Keratinocyte (primary cell): ENCODE measurements around the gene LRR1.

Experiments
- EZH2 ChIP-seq: IDR thresholded peaks from one replicate; pipeline ENCODE4 v1.6.1; 2012; ENCODE audit warnings: inconsistent platforms, mild to moderate bottlenecking, low read length, moderate library complexity
- TF ChIP-seq, protein P1 (sequence below), 3 experiments: IDR thresholded peaks in 1 of 3; conservative IDR thresholded peaks in 1 of 3; optimal IDR thresholded peaks in 1 of 3; 2 replicates in 2 of 3; 3 replicates in 1 of 3; pipeline versions ENCODE3 to v1.5.1; 2011; ENCODE audit warnings: low read length in 3 of 3, mild to moderate bottlenecking in 3 of 3, moderate library complexity in 2 of 3, control low read depth in 1 of 3, inconsistent platforms in 1 of 3; ENCODE audit not compliant: insufficient read depth in 2 of 3; ENCODE audit errors: extremely low read depth in 1 of 3

DNA sequence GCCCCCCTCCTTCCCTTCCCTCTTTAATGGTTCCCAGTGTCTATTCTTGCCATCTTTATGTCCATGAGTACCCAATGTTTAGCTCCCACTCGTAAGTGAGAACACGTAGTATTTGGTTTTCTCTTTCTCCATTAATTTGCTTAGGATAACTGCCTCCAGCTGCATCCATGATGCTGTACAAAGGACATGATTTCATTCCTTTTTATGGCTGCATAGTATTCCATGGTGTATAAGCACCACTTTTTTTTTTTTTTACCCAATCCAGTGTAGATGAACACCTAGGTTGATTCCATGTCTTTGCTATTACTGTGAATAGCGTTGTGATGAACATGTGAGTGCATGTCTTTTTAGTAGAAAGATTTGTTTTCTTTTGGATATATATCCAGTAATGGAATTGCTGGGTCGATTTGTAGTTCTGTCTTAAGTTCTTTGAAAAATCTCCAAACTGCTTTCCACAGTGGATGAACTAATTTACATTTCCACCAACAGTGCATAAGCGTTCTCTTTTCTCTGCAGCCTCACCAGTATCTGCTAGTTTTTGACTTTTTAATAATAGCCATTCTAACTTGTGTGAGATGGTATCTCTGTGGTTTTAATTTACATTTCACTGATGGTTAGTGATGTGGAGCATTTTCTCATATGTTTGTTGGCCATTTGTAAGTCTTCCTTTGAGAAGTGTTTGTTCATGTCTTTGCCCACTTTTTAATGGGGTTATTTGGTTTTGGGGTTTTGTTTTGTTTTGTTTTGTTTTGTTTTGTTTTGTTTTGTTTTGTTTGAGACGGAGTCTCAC, 38.6 kb upstream of the LRR1 start:
- TF ChIP-seq, protein P1, sequence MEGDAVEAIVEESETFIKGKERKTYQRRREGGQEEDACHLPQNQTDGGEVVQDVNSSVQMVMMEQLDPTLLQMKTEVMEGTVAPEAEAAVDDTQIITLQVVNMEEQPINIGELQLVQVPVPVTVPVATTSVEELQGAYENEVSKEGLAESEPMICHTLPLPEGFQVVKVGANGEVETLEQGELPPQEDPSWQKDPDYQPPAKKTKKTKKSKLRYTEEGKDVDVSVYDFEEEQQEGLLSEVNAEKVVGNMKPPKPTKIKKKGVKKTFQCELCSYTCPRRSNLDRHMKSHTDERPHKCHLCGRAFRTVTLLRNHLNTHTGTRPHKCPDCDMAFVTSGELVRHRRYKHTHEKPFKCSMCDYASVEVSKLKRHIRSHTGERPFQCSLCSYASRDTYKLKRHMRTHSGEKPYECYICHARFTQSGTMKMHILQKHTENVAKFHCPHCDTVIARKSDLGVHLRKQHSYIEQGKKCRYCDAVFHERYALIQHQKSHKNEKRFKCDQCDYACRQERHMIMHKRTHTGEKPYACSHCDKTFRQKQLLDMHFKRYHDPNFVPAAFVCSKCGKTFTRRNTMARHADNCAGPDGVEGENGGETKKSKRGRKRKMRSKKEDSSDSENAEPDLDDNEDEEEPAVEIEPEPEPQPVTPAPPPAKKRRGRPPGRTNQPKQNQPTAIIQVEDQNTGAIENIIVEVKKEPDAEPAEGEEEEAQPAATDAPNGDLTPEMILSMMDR (optimal IDR thresholded peaks at IDR 0.05 in 1 of 3, IDR thresholded peaks at IDR 0.05 in 1 of 3, conservative IDR thresholded peaks at IDR 0.05 in 1 of 3; ENCODE audit: extremely low read depth in 1 of 3, insufficient read depth in 2 of 3, low read length in 3 of 3): no peak
- no peak for TF ChIP-seq EZH2
